ENCODE measurements around the gene RPL29.

- no peak for TF ChIP-seq CTCF (conservative IDR thresholded peaks at IDR 0.05 in 1 of 2, IDR thresholded peaks at IDR 0.05 in 1 of 2; ENCODE audit: extremely low read depth in 1 of 2, insufficient read depth in 1 of 2, low read depth in 1 of 2, low read length in 2 of 2)
- no peak for TF ChIP-seq EZH2 (IDR thresholded peaks at IDR 0.05; ENCODE audit: borderline replicate concordance, low read length)
Observed at GRCh38 chr3:51983578-51984268, 12.0 kb downstream of the RPL29 start.
